ENCODE data around the gene TOR1AIP1.
"Not testable (repeated sequence)": the region's sequence is repeated elsewhere in the genome, so short reads cannot be mapped to it uniquely, and the experiment has no call there.

TOR1AIP1 gene

GRCh38 chr1:179938752-179939151 lies 56.7 kb downstream of the TOR1AIP1 start:
- no peak for DNase-seq

DNA sequence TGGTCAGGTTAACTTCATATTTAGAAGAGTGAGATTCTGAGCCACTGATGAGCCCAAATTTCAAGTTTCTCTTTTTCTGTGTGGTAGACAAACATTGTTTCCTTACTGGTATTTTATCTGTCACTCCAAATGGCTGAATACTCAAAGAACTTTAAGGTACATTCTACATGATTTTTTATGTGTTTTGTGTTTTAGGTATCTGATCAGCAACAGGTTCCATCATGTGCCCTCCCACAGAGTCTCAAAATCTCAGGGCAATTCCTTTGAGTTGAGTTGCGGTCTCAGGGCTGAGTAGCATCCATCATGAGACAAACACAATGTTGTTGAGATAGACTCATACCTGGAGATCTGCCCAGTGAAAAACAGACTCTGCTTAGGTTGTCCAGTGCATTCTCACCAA lies 57.9 kb downstream of the TOR1AIP1 start:
- DNase-seq, result no peak

DNA sequence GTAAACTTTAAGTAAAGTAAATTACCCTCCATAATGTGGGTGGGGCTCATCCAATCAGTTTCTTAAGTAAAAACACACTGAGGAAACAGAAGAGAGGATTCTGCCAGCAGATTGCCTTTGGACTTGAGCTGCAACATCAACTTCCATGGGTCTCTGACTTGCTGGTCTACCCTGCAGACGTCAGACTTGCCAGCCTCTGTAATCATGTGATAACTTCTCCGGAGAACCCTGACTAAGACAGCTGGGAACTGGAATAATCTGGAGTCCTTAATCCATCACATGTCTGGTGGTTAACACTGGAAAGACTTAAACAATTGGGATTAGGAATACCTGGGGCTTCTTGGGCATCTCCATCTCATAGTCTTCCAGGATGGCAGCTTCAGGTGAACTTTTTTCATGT lies 59.4 kb downstream of the TOR1AIP1 start:
- DNase-seq, result no peak

GRCh38 chr1:179950651-179951050 lies 68.6 kb downstream of the TOR1AIP1 start:
- no peak for DNase-seq

DNA sequence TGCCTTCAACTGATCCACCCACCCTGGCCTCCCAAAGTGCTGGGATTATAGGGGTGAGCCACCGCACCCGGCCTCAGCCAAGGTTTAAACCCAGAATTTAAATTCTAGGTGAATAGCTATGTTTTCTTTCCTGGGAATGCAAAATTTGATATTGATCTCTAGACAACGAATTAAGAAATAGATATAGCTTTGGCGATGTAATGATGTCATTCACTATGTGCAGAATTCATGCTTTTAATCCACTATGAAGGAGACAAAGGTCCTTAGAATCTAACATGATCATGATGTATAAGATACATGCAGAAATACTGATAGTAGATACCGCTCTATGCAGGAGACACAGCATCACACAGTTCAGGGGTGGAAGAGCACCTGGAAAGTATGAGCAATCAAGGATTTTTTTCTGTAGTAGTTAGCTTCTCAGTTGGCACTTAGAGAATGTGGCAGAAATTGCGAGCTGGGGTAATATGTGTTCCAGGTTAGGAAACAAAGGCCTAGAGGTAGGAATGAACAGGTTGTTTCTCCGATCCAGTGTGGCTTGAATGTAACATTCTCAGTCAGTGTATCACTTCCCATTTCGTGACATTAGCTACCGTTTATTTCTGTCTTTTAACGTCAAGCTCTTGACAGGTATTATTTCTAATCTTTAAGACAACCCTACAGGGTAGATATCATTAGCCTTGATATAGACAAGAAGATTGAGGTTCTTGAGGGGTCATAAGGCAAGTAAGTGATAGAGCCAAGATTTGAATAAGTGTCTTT lies 69.5 kb downstream of the TOR1AIP1 start:
- DNase-seq, result no peak

GRCh38 chr1:179952186-179952585 lies 70.1 kb downstream of the TOR1AIP1 start:
- no peak for DNase-seq

- DNase-seq, result peak; percentile 24
Measured at GRCh38 chr1:179953974-179954492, 71.9 kb downstream of the TOR1AIP1 start.

DNA sequence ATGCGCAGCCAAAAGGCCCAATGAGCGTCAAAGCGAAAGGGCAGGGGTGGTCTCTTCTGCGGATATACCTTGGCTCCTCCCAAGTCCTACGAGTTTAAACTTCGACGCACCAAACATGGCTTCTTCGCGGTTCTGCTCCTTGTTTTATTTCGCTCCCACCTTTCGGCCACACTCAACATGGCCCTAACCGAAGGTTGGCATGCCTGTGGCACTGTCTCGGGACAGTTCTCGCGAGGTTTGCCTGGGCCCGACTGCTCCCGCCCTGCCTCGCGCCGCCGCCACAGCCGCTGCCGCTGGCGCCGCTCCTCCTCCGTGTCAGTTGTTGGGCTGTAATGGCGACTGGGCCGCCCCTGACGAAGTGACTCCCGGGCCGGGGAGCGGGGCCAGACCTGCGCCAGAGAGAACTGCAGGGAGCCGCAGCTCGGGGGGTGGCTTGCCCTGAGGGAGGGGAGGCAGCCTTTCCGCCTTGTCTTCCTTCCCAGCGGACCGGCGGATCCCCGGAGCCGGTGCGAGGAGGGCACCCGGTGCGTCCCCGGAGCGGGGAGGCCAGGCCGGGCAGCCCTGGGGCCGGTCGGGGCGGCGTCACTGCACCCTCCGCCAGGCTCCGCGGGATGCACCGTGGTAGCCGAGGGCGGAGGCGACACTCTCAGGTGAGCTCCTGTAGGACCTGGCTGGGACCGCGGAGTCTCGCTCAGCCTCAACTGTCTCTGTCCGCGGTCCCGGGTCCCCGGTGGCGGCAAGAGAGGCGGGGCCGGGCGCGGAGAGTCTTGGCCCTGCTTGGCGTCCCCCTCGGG lies 72.6 kb downstream of the TOR1AIP1 start, which contains the start of gene CEP350:
Gene CEP350, plus strand, starts transcription at position 318 of the 794 bp plus-strand sequence. CDS start 31,372 bp downstream, outside the sequence.
- DNase-seq, result peak; percentile 97

DNA sequence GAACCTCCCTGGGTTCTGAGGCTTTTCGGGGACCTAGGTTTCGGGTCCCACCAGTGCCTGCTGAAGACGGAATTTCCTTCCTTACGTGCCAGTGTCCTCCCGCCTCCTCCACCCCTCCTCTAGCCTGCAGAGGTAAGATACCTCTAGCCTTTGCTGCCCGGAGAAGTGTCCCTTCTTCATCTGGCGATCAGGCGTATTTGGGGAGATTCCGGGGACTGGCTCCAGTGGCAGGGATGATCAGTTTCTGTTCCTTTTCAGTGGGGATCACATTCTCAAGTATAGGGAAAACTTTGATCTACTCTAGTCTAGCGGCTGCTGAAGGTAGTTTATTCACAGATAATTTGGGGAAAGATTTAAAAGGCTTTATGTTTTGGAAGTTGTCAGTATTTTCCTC lies 73.2 kb downstream of the TOR1AIP1 start:
- no peak for DNase-seq

DNA sequence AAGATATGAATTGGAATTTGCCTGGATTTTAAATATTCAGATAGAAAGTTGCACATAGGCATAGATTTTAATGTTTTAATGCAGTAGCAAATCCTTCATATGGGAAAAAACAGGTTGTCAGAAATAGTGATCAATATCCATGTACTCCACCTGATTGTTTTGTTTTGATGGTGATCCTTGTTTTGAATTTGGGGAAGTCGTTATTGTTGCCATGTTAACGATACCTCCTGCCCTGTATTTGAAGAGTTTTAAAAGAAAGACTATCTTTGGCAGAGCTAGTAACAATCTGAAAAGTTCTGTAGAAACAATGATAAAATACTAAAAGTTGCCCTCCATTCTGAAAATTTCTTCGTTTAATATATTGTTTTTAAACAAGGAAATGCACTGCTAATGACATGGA lies 73.6 kb downstream of the TOR1AIP1 start:
- no peak for DNase-seq

DNA sequence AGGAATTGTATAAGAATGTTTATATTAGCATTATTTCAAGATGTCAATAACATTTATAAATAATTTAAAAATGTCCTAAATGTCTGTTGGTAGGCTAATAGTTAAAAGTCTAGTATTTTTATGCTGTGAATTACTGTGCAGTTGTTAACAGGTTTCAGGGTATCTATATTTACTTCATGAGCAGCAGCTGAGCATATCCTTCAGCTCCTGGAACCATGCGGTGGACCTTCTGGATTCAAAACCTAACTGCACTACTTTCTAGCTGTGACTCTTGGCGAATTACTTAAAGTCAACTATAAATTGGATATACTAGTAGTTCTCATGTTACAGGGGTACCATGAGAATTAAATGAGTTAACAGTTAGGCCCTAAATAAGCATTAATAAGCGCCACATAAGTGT lies 76.3 kb downstream of the TOR1AIP1 start:
- no peak for DNase-seq

GRCh38 chr1:179962168-179962567 lies 80.1 kb downstream of the TOR1AIP1 start:
- DNase-seq, result not testable (repeated sequence)

DNA sequence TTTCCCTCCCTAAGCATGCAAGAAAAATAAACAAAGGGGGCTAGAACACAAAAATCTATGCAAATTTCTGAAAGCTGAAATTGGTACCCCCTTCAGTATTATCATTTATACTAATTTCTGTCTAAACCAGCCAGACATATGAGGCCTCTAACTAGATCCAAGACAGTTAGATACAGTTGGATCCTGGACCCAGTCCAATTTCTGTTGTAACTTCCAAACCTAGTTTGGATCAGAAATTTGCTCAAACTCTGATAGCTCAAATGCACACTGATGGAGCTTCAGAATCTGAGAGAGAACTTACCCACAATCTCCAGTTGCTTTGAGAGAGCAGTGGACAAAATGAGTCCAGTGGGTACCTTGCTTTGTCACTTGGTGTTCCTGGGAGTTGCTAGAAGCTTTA lies 84.5 kb downstream of the TOR1AIP1 start:
- no peak for DNase-seq

- no peak for DNase-seq
Measured at GRCh38 chr1:179968284-179968993, 86.4 kb downstream of the TOR1AIP1 start.

DNA sequence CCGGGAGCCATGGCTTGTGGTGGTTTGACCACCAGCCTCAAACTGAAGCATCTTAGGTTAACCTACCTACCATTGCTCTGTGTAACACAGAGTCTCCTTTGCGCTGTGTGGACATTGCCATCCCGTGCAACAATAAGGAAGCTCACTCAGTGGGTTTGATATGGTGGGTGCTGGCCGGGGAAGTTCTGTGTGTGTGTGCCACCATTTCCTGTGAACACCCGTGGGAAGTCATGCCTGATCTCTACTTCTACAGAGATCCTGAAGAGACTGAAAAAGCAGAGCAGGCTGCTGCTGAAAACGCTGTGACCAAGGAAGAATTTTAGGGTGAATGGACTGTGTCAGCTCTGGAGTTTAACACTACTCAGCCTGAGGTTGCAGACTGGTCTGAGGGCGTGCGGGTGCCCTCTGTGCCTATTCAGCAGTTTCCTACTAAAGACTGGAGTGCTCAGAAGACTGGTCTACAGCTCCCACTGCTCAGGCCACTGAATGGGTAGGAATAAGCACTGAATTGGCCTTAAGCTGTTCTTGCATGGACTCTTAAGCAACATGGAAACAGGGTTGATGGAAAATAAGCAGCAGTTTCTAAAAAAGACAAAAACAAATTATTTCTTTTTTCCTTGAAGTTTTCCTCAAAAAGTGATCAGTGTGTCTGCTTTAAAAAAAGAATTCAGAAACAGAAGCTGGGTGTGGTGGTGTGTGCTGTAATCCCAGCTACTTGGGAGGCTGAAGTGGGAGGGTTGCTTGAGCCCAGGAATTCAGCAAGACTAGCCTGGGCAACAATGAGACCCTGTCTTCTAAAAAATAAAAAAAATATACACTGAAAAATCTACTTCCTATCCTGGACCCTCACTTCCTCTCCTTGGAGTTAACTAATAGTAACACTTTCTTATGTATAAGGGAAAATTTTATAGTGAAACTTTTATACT lies 87.2 kb downstream of the TOR1AIP1 start:
- DNase-seq, result no peak

Data from stimulated activated CD4-positive, alpha-beta T cell treated with anti-CD3 and anti-CD28 coated beads, Interleukin-12 subunit alpha, Interleukin-12 subunit beta, amount 100 ng/mL, for 4 hours (primary cell).